Stimulated activated CD8-positive, alpha-beta memory T cell treated with anti-CD3 and anti-CD28 coated beads, Interleukin-15, amount 100 ng/mL, for 1 hour (primary cell): Measurements from ENCODE around the gene CHST11.

Source experiments
- DNase-seq: peaks from one replicate; pipeline ENCODE4 v3.0.0-alpha.2; 2020; ENCODE audit warnings: low read depth

Gene CHST11

GRCh38 chr12:104583301-104583700, 126.6 kb downstream of the CHST11 start:
- no peak for DNase-seq

GRCh38 chr12:104585448-104586055, 128.8 kb downstream of the CHST11 start:
- no peak for DNase-seq

GRCh38 chr12:104586351-104586919, 129.7 kb downstream of the CHST11 start:
- DNase-seq, result no peak

GRCh38 chr12:104588047-104588920, 131.5 kb downstream of the CHST11 start:
- DNase-seq, result no peak

- DNase-seq, result no peak
Observed at GRCh38 chr12:104588921-104589590, 132.3 kb downstream of the CHST11 start.

- DNase-seq, result no peak
Observed at GRCh38 chr12:104590022-104590421, 133.3 kb downstream of the CHST11 start.

GRCh38 chr12:104591257-104591885, 134.6 kb downstream of the CHST11 start:
- DNase-seq, result no peak

- DNase-seq, result no peak
Observed at GRCh38 chr12:104593482-104593881, 136.7 kb downstream of the CHST11 start.

- DNase-seq, result no peak
Observed at GRCh38 chr12:104596134-104596799, 139.5 kb downstream of the CHST11 start.

GRCh38 chr12:104596898-104597843, 140.4 kb downstream of the CHST11 start:
- no peak for DNase-seq

- DNase-seq, result no peak
Observed at GRCh38 chr12:104598342-104599271, 141.9 kb downstream of the CHST11 start.

- DNase-seq, result no peak
Observed at GRCh38 chr12:104599272-104600035, 142.7 kb downstream of the CHST11 start.

- DNase-seq, result no peak
Observed at GRCh38 chr12:104600036-104600712, 143.4 kb downstream of the CHST11 start.

GRCh38 chr12:104600790-104601739, 144.3 kb downstream of the CHST11 start:
- DNase-seq, result no peak

- no peak for DNase-seq
Observed at GRCh38 chr12:104602406-104602805, 145.7 kb downstream of the CHST11 start.

GRCh38 chr12:104602896-104603295, 146.1 kb downstream of the CHST11 start:
- DNase-seq, result no peak

- DNase-seq, result no peak
Observed at GRCh38 chr12:104603545-104603973, 146.8 kb downstream of the CHST11 start.
